Suppressor macrophage treated with lipopolysaccharide for 4 hours (primary cell): ENCODE results near the gene CKAP5.
A peak's percentile ranks its signal among the peaks of the same experiment; 100 is the strongest.

Source experiments
- DNase-seq: peaks from one replicate; pipeline ENCODE4 v3.0.0-alpha.2; 2020

Gene CKAP5

GRCh38 chr11:46845740-46846509 is at the start of gene CKAP5:
Gene CKAP5, minus strand, starts transcription at chr11:46846280. Its CDS starts 25,049 bp downstream, at chr11:46821231.
- DNase-seq: peak; percentile 92

GRCh38 chr11:46895821-46896220 is 49.7 kb upstream of the CKAP5 start:
- DNase-seq: no peak

GRCh38 chr11:46894961-46895360 is 48.9 kb upstream of the CKAP5 start:
- no peak for DNase-seq

- no peak for DNase-seq
Observed at GRCh38 chr11:46894506-46894905, 48.4 kb upstream of the CKAP5 start.

- DNase-seq: no peak
Observed at GRCh38 chr11:46892838-46893237, 46.8 kb upstream of the CKAP5 start.

- DNase-seq: no peak
Observed at GRCh38 chr11:46892109-46892508, 46.0 kb upstream of the CKAP5 start.

GRCh38 chr11:46890665-46891064 is 44.6 kb upstream of the CKAP5 start:
- DNase-seq: no peak

- DNase-seq: peak; percentile 87
Observed at GRCh38 chr11:46889689-46890475, 43.8 kb upstream of the CKAP5 start.

- DNase-seq: no peak
Observed at GRCh38 chr11:46889251-46889650, 43.2 kb upstream of the CKAP5 start.

- DNase-seq: no peak
Observed at GRCh38 chr11:46888636-46889035, 42.6 kb upstream of the CKAP5 start.

GRCh38 chr11:46886211-46886610 is 40.1 kb upstream of the CKAP5 start:
- DNase-seq: no peak

GRCh38 chr11:46879056-46879585 is 33.0 kb upstream of the CKAP5 start:
- no peak for DNase-seq

GRCh38 chr11:46877580-46877979 is 31.5 kb upstream of the CKAP5 start:
- no peak for DNase-seq

- no peak for DNase-seq
Observed at GRCh38 chr11:46876471-46876870, 30.4 kb upstream of the CKAP5 start.

GRCh38 chr11:46874586-46874985 is 28.5 kb upstream of the CKAP5 start:
- DNase-seq: no peak

GRCh38 chr11:46868912-46869311 is 22.8 kb upstream of the CKAP5 start:
- no peak for DNase-seq

GRCh38 chr11:46865340-46865739 is 19.3 kb upstream of the CKAP5 start:
- no peak for DNase-seq

GRCh38 chr11:46860218-46860617 is 14.1 kb upstream of the CKAP5 start:
- no peak for DNase-seq

GRCh38 chr11:46858920-46859546 is 13.0 kb upstream of the CKAP5 start:
- DNase-seq: peak; percentile 80

- peak; percentile 46 for DNase-seq
Observed at GRCh38 chr11:46857666-46858065, 11.6 kb upstream of the CKAP5 start.

GRCh38 chr11:46856605-46857343 is 10.7 kb upstream of the CKAP5 start:
- peak; percentile 62 for DNase-seq

GRCh38 chr11:46855863-46856262 is 9.8 kb upstream of the CKAP5 start:
- no peak for DNase-seq

- no peak for DNase-seq
Observed at GRCh38 chr11:46855167-46855566, 9.1 kb upstream of the CKAP5 start.
